HG03342 (cell line): ENCODE data around the gene TMEM117.

ENCODE experiments used
- ATAC-seq: cut with Tn5 transposase; IDR thresholded peaks from one replicate; pipeline ENCODE4 v1.9.1; 2021; ENCODE audit warnings: mild to moderate bottlenecking, moderate library complexity; ENCODE audit not compliant: unreplicated experiment

TMEM117 gene

GRCh38 chr12:44260581-44260980 is 424.7 kb downstream of the TMEM117 start:
- ATAC-seq, result no peak

- ATAC-seq, result no peak
These were observed 449.6 kb downstream of the TMEM117 start for GRCh38 chr12:44285321-44285960.

- peak; percentile 84 for ATAC-seq
These were observed 450.5 kb downstream of the TMEM117 start for GRCh38 chr12:44286336-44286735.

GRCh38 chr12:44286821-44287505 is 451.1 kb downstream of the TMEM117 start:
- ATAC-seq, result no peak

GRCh38 chr12:44287545-44287944 is 451.7 kb downstream of the TMEM117 start:
- no peak for ATAC-seq

GRCh38 chr12:44294649-44295048 is 458.8 kb downstream of the TMEM117 start:
- peak; percentile 98 for ATAC-seq

- ATAC-seq, result no peak
These were observed 460.2 kb downstream of the TMEM117 start for GRCh38 chr12:44295958-44296623.

- no peak for ATAC-seq
These were observed 460.8 kb downstream of the TMEM117 start for GRCh38 chr12:44296624-44297197.

- ATAC-seq, result no peak
These were observed 463.6 kb downstream of the TMEM117 start for GRCh38 chr12:44299524-44299923.

- ATAC-seq, result no peak
These were observed 471.8 kb downstream of the TMEM117 start for GRCh38 chr12:44307506-44308168.

GRCh38 chr12:44313188-44313587 is 477.3 kb downstream of the TMEM117 start:
- ATAC-seq, result no peak

GRCh38 chr12:44314007-44314500 is 478.2 kb downstream of the TMEM117 start:
- no peak for ATAC-seq

GRCh38 chr12:44317651-44318126 is 481.8 kb downstream of the TMEM117 start:
- peak; percentile 93 for ATAC-seq

- no peak for ATAC-seq
These were observed 495.4 kb downstream of the TMEM117 start for GRCh38 chr12:44331269-44331668.

- ATAC-seq, result no peak
These were observed 498.5 kb downstream of the TMEM117 start for GRCh38 chr12:44334347-44334746.

- ATAC-seq, result no peak
These were observed 499.1 kb downstream of the TMEM117 start for GRCh38 chr12:44335030-44335429.

- no peak for ATAC-seq
These were observed 500.7 kb downstream of the TMEM117 start for GRCh38 chr12:44336577-44336976.

- no peak for ATAC-seq
These were observed 506.5 kb downstream of the TMEM117 start for GRCh38 chr12:44342371-44342770.

- no peak for ATAC-seq
These were observed 511.3 kb downstream of the TMEM117 start for GRCh38 chr12:44347145-44347544.

GRCh38 chr12:44357494-44357893 is 521.6 kb downstream of the TMEM117 start:
- ATAC-seq, result no peak

- no peak for ATAC-seq
These were observed 522.8 kb downstream of the TMEM117 start for GRCh38 chr12:44358636-44359035.
